Activated T-cell treated with anti-CD3 and anti-CD28 coated beads for 48 hours (primary cell): ENCODE results near the gene SLC31A2.

Source experiments
- DNase-seq: peaks from one replicate; pipeline ENCODE4 v3.0.0-alpha.2; 2020; ENCODE audit warnings: low read depth

SLC31A2 gene

GRCh38 chr9:113186137-113186755, 35.4 kb downstream of the SLC31A2 start:
- DNase-seq, result no peak

- no peak for DNase-seq
Measured at GRCh38 chr9:113187929-113188595, 37.3 kb downstream of the SLC31A2 start.

- DNase-seq, result no peak
Measured at GRCh38 chr9:113192455-113192854, 41.6 kb downstream of the SLC31A2 start.

DNA sequence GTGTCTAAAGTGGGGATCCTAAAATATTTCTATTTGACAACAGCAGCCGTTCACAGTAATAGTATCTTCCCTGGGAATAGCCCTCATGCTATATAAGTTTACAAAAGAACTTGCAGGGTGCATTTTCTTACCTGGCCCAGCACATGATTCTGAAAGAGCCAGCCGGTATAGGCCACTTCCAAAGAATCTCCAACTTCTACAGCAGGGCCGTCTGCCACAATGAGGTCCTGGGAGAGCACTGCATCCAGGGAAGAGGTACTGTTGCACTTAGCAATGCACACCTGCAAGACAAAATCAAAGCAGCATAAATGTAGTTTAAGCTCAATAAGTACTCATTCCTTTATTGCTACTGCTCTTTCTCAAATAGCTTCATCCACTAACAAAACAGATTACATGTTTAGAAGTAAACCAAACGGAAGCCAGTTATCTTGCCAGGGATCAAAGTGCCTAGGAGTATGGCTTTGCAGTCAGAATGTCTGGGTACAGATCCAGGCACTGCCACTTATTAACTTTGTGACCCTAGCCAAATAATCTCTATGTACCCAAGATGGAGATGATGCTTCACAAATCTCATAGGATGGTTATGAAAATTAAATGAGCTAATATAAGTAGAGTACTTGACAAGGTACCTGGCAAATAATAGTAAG, 49.0 kb downstream of the SLC31A2 start:
- no peak for DNase-seq

- no peak for DNase-seq
Measured at GRCh38 chr9:113205432-113205831, 54.6 kb downstream of the SLC31A2 start.

DNA sequence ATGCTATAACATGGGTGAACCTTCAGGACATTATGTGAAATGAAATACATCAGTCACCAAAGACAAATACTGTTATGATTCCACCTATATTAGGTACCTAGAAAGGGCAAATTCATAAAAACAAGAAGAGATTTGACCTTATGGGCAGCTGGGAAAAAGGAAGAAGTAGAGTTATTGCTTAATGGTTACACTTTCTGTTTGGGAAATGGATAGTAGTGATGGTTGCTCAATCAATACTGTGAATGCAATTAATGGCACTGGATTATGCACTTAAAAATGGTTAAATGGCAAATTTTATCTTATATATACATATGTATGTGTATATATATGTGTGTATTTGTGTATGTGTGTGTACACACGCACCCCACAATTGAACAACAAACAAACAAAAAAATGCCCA, 55.1 kb downstream of the SLC31A2 start:
- no peak for DNase-seq

- no peak for DNase-seq
Measured at GRCh38 chr9:113210815-113211214, 60.0 kb downstream of the SLC31A2 start.
